ENCODE data around the gene LIPE. TPM values are rescaled to one million over a fixed set of nuclear protein-coding genes. Genes with fewer than 3 reads are reported as not detected.
"Not testable (repeated sequence)": the region's sequence is repeated elsewhere in the genome, so short reads cannot be mapped to it uniquely, and the experiment has no call there.

LIPE gene
- total RNA-seq, 1 donor = 1.8 TPM

DNA sequence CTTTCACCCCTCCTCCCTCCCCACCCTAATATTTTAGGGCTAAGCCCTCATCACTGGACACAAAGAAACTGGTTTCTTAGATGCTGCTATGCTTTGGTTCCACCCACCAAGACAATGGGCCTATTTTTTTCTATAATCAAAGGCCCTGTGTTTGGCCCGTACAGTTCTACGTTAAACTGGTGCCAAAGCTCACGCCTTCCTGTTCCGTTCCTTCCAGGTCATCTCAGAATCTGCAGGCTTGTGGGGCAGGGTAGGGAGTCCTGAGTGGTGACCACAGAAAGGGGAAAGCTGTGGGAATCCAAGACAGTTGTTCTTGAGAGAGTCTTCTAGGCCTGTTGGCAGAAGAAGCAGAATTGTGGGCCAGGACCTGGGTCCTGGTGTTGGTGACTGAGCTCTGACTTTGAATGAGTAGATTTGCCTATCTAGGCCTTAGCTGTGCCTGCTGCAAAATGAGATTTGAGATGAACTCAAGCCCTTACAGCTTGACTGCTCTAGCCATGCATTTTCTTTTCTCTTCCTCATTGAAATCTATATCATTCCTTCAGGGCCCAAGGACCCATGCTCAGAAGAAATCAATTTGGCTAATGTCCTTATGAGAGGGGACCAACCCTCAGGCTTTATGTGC is 34.6 kb upstream of the LIPE start:
- Histone ChIP-seq H3K36me3 (ENCODE audit: insufficient read depth, low read length) (no peaks in the 10 kb centered on the region), H3K27ac (ENCODE audit: low read depth, low read length) (no peak overlapping the region), H3K27me3 (ENCODE audit: insufficient read depth, low read length) (peaks cover 11% of the 10 kb centered on the region), H3K9me3 (ENCODE audit: low read depth, low read length) (no peaks in the 10 kb centered on the region), H3K79me2 (ENCODE audit: insufficient read depth, low read length) (no peaks in the 10 kb centered on the region), H3K4me2 (ENCODE audit: insufficient read depth, low read length) (no peak overlapping the region), H3K4me1 (ENCODE audit: insufficient read depth, low read length) (peaks cover 4% of the 10 kb centered on the region), H4K20me1 (ENCODE audit: insufficient read depth, low read length) (peaks cover 4% of the 10 kb centered on the region), H3K4me3 (ENCODE audit: insufficient read depth, low read length) (no peak overlapping the region), H2AFZ (ENCODE audit: low read length) (no peak overlapping the region)
- no peak for TF ChIP-seq CTCF (IDR thresholded peaks at IDR 0.05; ENCODE audit: extremely low read depth, low read depth, low read length)
- no peak for DNase-seq (ENCODE audit: insufficient read length, low spot score, missing footprints)

GRCh38 chr19:42461231-42461630 is 34.0 kb upstream of the LIPE start:
- not testable (repeated sequence) for H3K4me1 ChIP-seq (ENCODE audit: insufficient read depth, low read length); H3K27ac ChIP-seq (ENCODE audit: low read depth, low read length); H3K4me3 ChIP-seq (ENCODE audit: insufficient read depth, low read length); H4K20me1 ChIP-seq (ENCODE audit: insufficient read depth, low read length); H3K79me2 ChIP-seq (ENCODE audit: insufficient read depth, low read length); H3K36me3 ChIP-seq (ENCODE audit: insufficient read depth, low read length); H3K4me2 ChIP-seq (ENCODE audit: insufficient read depth, low read length); DNase-seq (ENCODE audit: insufficient read length, low spot score, missing footprints); H2AFZ ChIP-seq (ENCODE audit: low read length); H3K9me3 ChIP-seq (ENCODE audit: low read depth, low read length)
- H3K27me3 ChIP-seq (ENCODE audit: insufficient read depth, low read length) = peaks cover 11% of the 10 kb centered on the region

DNA sequence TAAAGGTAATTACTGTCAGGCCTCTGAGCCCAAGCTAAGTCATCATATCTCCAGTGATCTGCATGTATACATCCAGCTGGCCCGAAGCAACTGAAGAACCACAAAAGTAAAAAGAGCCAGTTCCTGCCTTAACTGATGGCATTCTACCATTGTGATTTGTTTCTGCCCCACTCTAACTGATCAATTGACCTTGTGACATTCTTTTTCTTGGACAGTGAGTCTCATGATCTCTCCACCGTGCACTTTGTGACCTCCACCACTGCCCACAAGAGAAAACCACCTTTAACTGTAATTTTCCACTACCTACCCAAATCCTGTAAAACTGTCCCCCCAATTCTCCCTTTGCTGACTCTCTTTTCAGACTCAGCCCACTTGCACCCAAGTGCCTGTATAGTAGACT is 32.7 kb upstream of the LIPE start:
- DNase-seq (ENCODE audit: insufficient read length, low spot score, missing footprints) = no peak
- Histone ChIP-seq H3K4me2 (ENCODE audit: insufficient read depth, low read length) (no peak overlapping the region), H4K20me1 (ENCODE audit: insufficient read depth, low read length) (peaks cover 6% of the 10 kb centered on the region), H2AFZ (ENCODE audit: low read length) (no peak overlapping the region), H3K36me3 (ENCODE audit: insufficient read depth, low read length) (no peaks in the 10 kb centered on the region), H3K27me3 (ENCODE audit: insufficient read depth, low read length) (peaks cover 8% of the 10 kb centered on the region), H3K4me1 (ENCODE audit: insufficient read depth, low read length) (no peaks in the 10 kb centered on the region), H3K4me3 (ENCODE audit: insufficient read depth, low read length) (no peak overlapping the region), H3K9me3 (ENCODE audit: low read depth, low read length) (no peaks in the 10 kb centered on the region), H3K79me2 (ENCODE audit: insufficient read depth, low read length) (no peaks in the 10 kb centered on the region), H3K27ac (ENCODE audit: low read depth, low read length) (no peak overlapping the region)
- no peak for TF ChIP-seq CTCF (IDR thresholded peaks at IDR 0.05; ENCODE audit: extremely low read depth, low read depth, low read length)

- H4K20me1 ChIP-seq (ENCODE audit: insufficient read depth, low read length) = peaks cover 13% of the 10 kb centered on the region
- H3K4me2 ChIP-seq (ENCODE audit: insufficient read depth, low read length) = no peak overlapping the region
- H3K27me3 ChIP-seq (ENCODE audit: insufficient read depth, low read length) = peaks cover 34% of the 10 kb centered on the region
- no peaks in the 10 kb centered on the region for H3K36me3 ChIP-seq (ENCODE audit: insufficient read depth, low read length)
- H3K9me3 ChIP-seq (ENCODE audit: low read depth, low read length) = no peaks in the 10 kb centered on the region
- no peak for TF ChIP-seq CTCF (IDR thresholded peaks at IDR 0.05; ENCODE audit: extremely low read depth, low read depth, low read length)
- no peaks in the 10 kb centered on the region for H3K79me2 ChIP-seq (ENCODE audit: insufficient read depth, low read length)
- no peak overlapping the region for H3K27ac ChIP-seq (ENCODE audit: low read depth, low read length)
- no peak overlapping the region for H3K4me3 ChIP-seq (ENCODE audit: insufficient read depth, low read length)
- H3K4me1 ChIP-seq (ENCODE audit: insufficient read depth, low read length) = no peaks in the 10 kb centered on the region
- H2AFZ ChIP-seq (ENCODE audit: low read length) = no peak overlapping the region
- DNase-seq (ENCODE audit: insufficient read length, low spot score, missing footprints) = no peak
Measured at GRCh38 chr19:42455621-42456081, 28.5 kb upstream of the LIPE start.

All from osteoblast (primary cell).